Measurements from ENCODE around the gene ADAMTS2.
"Not testable (repeated sequence)": the region's sequence is repeated elsewhere in the genome, so short reads cannot be mapped to it uniquely, and the experiment has no call there.

Gene ADAMTS2

DNA sequence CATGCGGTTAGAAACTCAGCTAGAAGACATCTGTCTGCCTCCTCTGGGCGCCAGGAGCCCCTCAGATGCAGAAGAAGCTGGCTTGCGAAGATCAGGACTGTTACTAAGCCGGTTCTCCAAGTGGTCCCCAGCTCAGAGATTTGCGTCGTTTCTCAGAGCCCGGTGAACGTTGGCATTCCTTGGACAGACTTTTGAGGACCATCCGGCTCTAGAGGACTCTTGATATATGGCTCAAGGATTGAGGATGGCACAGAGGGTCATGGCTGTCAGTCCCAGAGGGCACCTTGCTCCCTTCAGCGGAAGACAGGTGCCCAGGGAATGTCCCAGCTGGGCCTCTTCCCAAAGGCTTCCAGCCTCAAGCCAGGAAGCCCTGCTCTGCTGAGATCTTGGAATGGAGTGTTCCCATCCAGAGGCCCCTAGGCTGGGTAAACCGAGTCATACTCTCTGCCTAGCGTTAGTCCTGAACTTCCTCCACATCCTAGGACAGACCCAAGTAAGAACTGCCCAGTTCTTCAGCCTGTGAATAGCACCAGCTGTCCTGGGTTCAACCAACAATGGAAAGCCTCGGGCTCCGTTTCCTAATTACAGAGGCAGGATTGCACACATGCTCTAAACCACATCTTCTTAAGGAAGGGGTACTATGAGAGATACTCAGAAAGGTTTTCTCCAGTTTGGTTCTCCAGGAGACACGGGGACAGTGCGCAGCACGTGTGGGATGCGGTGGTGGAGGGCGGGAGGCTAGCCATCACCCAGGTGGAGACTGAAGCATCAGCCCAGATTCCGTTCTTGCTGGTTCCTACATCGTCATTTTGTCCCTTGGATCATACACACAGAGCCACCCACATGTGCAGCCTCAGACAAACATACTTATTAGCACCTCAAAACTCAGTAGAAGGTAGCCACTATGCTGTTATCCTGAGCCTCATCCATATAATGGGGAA is 233.7 kb downstream of the ADAMTS2 start:
- DNase-seq (ENCODE audit: low read depth, low spot score): no peak

DNA sequence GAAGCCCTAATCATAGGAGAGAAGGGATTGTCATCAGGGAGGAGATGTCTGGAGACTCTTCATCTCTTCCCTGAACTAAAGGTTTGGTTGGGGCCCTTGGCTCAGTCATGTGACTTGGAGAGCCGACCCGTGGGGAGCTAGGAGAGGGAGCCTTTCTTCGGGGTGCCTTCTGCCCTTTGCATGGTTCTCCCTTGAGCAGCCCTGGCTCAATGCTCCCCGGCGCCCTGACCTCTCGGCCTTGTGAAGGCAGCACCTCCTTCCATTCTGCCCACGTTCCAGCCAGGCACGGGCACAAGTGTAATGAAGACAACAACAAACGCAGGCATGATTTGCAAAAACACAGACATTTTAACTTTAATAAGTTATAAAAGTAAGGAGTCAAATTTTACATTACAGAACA is 234.7 kb downstream of the ADAMTS2 start:
- no peak for DNase-seq (ENCODE audit: low read depth, low spot score)

DNA sequence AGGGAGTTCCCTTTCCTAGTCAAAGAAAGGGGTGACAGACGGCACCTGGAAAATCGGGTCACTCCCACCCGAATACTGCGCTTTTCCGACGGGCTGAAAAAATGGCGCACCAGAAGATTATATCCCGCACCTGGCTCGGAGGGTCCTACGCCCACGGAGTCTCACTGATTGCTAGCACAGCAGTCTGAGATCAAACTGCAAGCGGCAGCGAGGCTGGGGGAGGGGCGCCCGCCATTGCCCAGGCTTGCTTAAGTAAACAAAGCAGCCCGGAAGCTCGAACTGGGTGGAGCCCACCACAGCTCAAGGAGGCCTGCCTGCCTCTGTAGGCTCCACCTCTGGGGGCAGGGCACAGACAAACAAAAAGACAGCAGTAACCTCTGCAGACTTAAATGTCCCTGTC is 244.0 kb downstream of the ADAMTS2 start:
- not testable (repeated sequence) for DNase-seq (ENCODE audit: low read depth, low spot score)

DNA sequence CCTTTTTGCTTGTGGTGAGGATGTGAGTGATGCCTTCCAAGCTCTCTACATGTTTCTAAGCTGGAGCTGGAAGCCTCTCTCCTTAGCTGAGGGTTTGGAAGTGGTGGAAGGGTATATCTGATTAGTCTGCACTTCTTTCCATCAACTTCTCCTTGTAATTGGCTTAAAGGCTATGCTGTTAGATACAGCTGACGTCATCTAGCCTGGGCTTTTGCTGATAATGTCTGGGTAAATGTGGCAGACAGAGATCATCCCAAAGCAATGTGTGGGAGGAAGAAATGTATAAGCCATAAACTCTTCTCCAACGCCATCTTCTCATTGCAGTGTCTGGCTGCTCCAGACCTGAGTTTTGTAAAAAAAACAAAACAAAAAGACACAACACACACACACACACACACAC is 255.8 kb downstream of the ADAMTS2 start:
- no peak for DNase-seq (ENCODE audit: low read depth, low spot score)

DNA sequence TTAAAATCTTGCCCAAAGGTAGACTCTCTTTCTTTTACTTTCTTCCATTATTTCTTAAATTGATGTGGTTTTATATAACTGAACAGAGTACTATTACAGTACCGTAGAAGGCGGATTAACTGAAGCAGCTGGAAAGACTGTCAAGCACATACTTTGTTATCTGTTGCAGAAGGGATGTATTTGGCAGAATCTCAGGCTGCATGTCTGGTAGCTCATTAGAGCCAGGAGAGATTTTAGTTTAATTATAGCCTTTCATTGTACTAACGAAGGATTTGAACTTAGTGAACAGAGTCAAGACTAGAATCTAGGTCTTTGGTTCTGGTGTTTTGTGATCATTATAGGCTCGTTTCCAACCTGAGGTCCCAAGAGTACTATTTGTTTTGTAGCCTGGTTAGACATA is 264.5 kb downstream of the ADAMTS2 start:
- DNase-seq (ENCODE audit: low read depth, low spot score): no peak

DNA sequence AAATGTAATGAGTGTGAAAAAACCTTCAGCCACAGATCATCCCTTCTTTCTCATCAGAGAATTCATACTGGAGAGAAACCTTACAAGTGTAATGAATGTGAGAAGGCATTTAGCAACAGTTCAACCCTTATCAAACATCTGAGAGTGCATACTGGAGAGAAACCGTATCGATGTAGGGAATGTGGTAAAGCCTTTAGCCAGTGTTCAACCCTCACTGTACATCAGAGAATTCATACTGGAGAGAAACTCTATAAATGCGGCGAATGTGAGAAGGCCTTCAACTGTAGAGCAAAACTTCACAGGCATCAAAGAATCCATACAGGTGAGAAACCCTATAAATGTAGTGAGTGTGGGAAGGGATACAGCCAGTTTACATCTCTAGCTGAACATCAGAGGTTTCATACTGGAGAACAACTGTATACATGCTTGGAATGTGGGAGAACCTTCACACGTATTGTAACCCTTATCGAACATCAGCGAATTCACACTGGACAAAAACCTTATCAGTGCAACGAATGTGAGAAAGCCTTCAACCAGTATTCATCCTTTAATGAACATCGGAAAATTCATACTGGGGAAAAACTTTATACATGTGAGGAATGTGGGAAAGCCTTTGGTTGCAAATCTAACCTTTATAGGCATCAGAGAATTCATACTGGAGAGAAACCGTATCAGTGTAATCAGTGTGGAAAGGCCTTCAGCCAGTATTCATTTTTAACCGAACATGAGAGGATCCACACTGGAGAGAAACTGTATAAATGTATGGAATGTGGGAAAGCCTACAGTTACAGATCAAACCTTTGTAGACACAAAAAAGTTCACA is 265.9 kb downstream of the ADAMTS2 start:
- no peak for DNase-seq (ENCODE audit: low read depth, low spot score)

DNA sequence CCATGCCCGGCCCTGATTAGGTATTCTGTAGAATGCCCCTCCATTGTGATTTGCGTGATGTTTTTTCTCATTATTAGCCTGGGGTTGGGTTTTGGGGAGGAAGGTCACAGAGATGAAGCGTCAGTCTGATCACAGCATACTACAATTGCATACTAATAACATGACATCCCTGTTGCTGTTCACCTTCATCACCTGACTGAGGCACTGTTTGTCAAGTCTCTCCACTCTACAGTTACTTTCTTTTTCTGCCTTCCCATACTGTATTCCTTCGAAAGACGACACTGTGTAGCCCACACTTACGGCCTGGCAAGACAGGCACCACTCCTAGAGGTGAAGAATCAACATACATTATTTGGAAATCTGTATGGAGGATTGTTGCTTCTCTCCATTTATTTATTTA is 279.6 kb downstream of the ADAMTS2 start:
- no peak for DNase-seq (ENCODE audit: low read depth, low spot score)

DNA sequence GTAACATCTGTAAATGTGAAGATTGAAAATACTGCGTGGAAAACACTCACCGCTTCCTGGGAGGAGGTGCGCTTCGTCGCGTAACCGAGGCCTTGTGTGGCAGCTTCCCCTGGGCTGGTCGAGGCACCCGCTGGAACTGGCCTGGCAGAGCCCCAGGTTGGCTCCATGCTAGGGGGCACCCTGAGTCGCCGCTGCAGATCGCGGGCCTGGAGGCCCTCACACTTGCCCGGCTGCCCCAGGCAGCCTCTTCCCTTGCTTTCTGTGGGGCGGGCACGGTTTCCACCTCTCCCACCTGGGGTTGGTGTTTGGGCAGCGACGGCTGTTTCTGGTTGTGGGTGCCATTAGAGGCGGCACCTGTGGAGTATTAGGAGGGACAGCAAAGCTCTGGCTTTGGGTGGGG is 284.2 kb downstream of the ADAMTS2 start:
- DNase-seq (ENCODE audit: low read depth, low spot score): no peak
